Measurements from ENCODE around the gene RCAN3.
"Not testable (repeated sequence)": the region's sequence is repeated elsewhere in the genome, so short reads cannot be mapped to it uniquely, and the experiment has no call there.

RCAN3 gene

DNA sequence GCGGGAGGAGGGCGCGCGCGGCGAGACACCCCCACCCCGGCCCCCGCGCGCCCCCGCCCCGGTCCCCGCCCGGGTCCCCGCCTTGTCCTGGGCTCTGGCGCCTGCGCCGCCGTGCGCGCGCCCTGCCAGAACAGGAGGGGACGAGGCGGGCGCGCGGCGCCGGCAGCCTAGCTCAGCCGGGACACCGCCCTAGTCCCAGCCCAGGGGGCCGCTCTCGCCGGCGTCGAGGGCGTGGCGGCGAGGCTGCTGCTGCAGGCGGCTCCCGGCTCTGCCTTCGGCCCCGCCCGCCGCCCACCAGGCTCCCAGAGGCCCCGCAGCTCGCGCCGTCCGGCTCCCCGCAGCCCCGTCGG lies at the start of gene RCAN3:
Gene RCAN3 (plus strand): TSS at position 128 of the 350 bp plus-strand sequence. CDS start 11,537 bp downstream, outside the sequence.
- peak; percentile 84 for DNase-seq (ENCODE audit: low read depth)

DNA sequence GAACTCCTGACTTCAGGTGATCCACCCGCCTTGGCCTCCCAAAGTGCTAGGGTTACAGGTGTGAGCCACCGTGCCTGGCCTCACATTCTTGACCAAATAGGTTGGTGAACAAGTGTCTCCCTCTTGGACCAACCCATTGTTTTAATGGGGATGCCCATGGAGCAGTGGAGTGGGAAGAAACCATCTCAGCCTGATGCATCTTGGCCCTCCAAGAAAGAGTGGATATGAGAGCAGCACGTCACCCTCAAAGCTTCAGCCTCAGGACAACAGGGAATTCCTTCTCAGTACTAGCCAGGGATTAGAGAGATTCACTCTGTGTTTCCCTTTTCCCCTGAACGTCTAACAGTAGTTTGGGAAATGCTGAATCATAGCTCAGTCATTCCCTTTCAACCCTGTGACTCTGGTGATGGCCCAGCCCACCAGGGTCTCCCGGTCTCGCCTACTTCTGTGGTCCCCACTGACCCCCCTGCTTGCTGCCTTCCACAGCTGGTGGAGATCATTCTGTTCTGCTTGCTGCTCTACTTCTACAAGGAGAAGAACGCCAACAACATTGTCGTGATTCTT lies 49.6 kb upstream of the RCAN3 start:
- DNase-seq (ENCODE audit: low read depth): no peak

GRCh38 chr1:24454673-24455072 lies 48.0 kb upstream of the RCAN3 start:
- DNase-seq (ENCODE audit: low read depth): peak; percentile 29

DNA sequence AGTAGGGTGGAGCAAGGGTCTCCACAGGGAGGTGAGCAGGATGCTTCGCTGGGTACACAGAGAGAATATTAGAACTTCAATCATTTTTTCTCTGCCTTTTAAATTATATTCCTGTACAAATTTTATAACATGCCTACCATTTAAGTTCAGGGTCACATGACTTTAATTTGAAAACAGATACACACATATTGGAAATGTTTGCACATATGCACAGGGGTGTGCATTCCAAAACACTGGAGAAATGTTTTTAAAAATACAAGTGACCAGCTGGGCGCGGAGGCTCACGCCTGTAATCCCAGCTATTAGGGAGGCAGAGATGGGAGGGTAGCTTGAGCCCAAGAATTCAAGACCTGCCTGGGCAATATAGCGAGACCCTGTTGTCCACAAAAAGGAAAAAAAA lies 47.4 kb upstream of the RCAN3 start:
- no peak for DNase-seq (ENCODE audit: low read depth)

DNA sequence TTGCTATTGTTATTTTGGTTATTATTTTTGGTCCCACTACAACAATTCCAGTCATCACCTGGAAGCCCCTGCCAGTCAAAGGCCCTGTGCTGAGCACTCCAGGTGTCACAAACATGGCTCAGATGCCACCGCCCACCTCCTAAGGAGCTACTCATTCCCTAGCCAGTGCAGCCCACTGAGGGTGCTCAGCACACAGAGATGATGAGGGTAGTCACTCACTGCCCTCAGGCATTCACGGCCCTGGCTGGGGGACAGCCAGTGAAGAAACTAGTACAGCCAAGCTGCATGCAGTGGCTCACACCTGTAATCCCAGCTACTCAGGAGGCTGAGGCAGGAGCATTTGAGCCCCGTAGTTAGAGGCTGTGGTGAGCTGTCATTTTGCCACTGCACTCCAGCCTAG lies 44.8 kb upstream of the RCAN3 start:
- DNase-seq (ENCODE audit: low read depth): no peak

- no peak for DNase-seq (ENCODE audit: low read depth)
Measured at GRCh38 chr1:24459551-24460266, 42.9 kb upstream of the RCAN3 start.

GRCh38 chr1:24462128-24462527 lies 40.5 kb upstream of the RCAN3 start:
- not testable (repeated sequence) for DNase-seq (ENCODE audit: low read depth)

DNA sequence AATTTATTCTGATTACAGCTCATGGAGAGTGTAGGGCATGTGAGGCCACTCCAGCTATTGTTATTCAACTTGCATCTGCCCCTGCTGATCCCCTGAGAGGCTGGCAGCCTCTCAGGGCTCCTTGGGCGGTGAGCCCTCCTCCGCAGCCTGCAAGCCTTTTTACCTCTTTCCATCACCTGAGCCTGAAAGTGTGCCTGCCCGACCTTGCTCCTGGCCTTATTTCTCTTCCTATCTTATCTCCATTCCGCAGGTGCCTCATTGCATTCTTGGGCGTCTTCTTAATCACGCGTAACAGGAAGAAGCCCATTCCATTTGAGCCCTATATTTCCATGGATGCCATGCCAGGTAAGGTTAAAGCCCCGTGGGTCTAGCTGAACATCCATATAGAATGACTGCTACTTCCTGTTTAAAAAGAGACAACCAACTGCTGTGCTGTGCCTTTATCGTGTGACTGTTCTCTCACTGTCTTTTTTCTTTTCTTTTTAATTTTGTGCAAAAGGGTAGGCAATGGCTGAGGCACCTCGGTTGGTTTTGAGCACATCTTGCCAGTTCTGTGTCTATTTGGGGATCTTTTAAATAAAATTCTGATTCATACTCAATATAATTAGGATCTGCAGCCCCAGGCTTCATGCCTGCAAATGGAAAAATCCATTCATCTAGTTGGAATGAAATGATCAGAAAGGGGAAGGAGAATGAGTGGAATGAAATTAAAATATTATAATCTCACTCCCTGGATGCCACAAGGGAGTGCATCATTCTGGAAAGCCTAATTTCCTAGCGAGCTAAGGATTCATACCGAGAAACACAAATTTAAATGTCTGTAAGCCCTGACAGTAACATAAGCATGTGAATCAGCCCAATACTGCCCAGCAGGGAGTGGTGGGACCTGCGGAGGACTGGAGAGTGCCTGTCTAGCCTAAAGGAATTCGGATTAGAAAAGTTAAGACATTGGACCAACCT lies 38.6 kb upstream of the RCAN3 start:
- no peak for DNase-seq (ENCODE audit: low read depth)

- DNase-seq (ENCODE audit: low read depth): no peak
Measured at GRCh38 chr1:24465099-24465498, 37.5 kb upstream of the RCAN3 start.

GRCh38 chr1:24465638-24466037 lies 37.0 kb upstream of the RCAN3 start:
- DNase-seq (ENCODE audit: low read depth): no peak

DNA sequence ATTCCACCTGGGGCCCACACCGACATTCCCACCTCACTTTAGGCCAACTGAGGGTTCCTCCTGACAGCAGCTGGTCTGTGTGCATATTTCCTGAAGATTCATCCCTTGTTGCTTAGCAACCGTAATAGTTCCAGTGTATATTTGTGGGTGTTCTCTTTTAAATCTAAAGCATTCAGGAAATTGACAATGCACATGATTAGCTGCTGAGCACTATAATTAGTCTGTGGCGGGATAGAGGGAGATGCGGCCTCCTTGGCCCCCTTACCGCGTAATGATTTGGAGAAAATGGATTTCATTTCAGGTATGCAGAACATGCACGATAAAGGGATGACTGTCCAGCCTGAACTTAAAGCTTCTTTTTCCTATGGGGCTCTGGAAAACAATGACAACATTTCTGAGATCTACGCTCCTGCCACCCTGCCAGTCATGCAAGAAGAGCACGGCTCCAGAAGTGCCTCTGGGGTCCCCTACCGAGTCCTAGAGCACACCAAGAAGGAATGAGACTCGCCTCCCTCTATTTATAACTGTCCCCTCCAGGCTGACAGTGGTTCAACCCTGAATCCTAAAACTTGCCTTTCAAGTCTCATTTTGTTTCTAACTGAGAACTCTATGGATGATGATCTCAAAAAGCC lies 33.8 kb upstream of the RCAN3 start:
- DNase-seq (ENCODE audit: low read depth): no peak

DNA sequence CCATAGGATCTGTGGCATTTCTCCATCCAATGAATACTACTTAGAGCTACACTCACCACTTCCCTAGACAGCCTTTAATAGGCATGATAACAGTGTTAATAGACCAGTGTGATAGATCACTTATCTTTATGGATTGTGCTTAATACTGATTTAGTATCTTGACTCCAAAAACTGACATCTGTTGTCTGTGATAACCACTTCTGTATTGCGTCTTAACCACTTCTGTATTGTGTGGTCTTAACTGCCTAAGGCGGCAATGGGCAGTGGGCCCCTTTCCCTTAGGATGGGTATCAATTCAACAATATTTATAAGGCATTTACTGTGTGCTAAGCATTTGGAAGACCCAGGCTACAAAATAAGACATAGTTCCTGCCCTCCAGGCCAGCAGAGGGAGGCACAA lies 32.0 kb upstream of the RCAN3 start:
- DNase-seq (ENCODE audit: low read depth): no peak

GRCh38 chr1:24472527-24473251 lies 29.9 kb upstream of the RCAN3 start:
- DNase-seq (ENCODE audit: low read depth): no peak

GRCh38 chr1:24474193-24474592 lies 28.4 kb upstream of the RCAN3 start:
- DNase-seq (ENCODE audit: low read depth): no peak

DNA sequence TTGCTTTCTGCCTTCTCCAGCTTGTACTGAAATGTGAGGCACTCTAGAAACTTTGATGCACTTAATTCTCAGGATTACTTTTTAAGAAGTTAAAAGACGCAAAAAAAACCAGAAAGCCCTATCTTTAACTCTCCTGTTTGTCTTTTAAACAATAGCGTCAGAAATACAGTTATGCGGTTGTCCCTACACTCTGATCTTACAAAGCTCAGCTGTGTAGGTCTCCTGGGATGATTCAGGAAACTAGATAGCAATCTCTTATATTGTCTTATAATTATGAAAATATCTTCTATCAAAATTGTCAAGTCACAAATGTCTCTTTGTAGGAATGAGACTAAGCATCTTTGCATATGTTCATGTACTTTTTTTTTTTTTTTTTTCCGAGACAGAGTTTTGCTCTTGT lies 26.9 kb upstream of the RCAN3 start:
- DNase-seq (ENCODE audit: low read depth): no peak

DNA sequence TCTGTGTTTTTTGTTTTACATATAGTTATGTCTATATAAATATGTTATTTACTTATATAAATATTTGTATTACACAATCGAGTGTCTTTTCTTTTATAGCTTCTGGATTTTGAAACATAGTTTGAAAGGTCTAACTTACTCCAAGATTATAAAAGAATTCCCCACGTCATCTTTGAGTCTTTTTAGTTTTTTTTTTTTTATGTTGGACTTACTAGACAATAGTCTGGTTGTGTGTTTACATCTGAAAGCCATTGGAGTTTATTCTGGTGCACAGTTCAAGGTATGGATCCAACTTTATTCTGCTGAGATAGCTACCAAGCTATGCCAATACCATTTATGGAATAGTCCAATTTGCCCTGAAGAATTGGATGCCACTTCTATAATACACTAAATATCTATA lies 26.1 kb upstream of the RCAN3 start:
- no peak for DNase-seq (ENCODE audit: low read depth)

DNA sequence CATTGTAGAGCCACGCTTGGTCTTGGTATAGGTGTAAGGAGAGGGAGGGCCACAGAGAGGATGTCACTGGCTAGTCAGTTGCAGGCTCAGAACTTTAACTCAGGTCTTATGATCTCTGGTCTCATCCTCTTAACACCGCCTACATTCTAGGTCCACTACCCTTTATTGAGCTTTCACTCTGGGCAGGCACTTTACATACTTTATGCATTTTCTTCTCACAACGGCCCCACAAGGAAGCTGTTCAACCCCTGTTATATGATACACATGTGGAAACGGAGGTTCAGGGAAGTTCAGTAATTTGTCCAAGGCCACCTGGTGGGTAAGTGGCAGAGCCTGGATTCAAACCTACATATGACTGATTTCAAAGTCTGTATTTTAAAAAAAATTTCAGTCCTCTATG lies 25.3 kb upstream of the RCAN3 start:
- no peak for DNase-seq (ENCODE audit: low read depth)

GRCh38 chr1:24481101-24481500 lies 21.5 kb upstream of the RCAN3 start:
- no peak for DNase-seq (ENCODE audit: low read depth)

- DNase-seq (ENCODE audit: low read depth): no peak
Measured at GRCh38 chr1:24481843-24482610, 20.6 kb upstream of the RCAN3 start.

GRCh38 chr1:24483441-24483840 lies 19.2 kb upstream of the RCAN3 start:
- no peak for DNase-seq (ENCODE audit: low read depth)

GRCh38 chr1:24484199-24484598 lies 18.4 kb upstream of the RCAN3 start:
- DNase-seq (ENCODE audit: low read depth): no peak
